T-helper 1 cell treated with Interleukin-12 subunit alpha and Interleukin-12 subunit beta and Interleukin-4 antibody, amounts not matched to agents 30 ng/mL and 1 ng/mL, for 36 hours (primary cell): Measurements from ENCODE around the gene DCAF17. TPM values are rescaled to one million over a fixed set of nuclear protein-coding genes. Genes with fewer than 3 reads are reported as not detected.
"Not testable (repeated sequence)": the region's sequence is repeated elsewhere in the genome, so short reads cannot be mapped to it uniquely, and the experiment has no call there.

ENCODE experiments used
- intact Hi-C: fragments of 100-400 bp; cut with micrococcal nuclease; formaldehyde crosslinking; loops from one replicate; pipeline ENCODE4 v1.15.1; 2024
- total RNA-seq: library from RNA; stranded (reverse); gene quantifications from 2 replicates; pipeline ENCODE4 v1.2.3, GENCODE V29; 2022

Gene DCAF17
- total RNA-seq, 1 donor from 2014 or later: 21.0 TPM

GRCh38 chr2:171447675-171448074 lies 13.6 kb downstream of the DCAF17 start:
- intact Hi-C loops: loop anchor here (1.0 kb wide), 1 partner anchor 474 kb away; no protein-coding TSS in a partner anchor

GRCh38 chr2:171451074-171451473 lies 17.0 kb downstream of the DCAF17 start:
- intact Hi-C loops: no loop called here

- intact Hi-C loops: no loop called here
Measured at GRCh38 chr2:171452773-171453172, 18.7 kb downstream of the DCAF17 start.

DNA sequence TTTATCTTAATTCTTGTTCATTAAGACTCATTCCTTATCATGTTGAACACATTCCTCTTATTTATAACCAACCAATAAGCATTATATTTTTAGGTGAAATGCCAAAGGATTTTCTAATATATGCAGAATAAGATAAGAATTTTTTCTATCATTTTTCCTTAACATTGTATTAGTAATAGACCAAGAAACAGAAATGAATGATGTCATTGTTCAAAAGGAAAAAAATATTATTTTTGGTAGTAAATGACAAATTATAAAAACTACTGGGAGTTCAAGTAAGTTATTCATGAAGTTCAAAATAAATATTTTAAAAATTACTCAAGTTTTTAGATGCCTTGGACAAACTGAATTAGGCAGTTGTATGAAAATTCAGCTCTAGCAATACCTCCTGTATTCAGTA lies 25.5 kb downstream of the DCAF17 start:
- intact Hi-C loops: no loop called here

DNA sequence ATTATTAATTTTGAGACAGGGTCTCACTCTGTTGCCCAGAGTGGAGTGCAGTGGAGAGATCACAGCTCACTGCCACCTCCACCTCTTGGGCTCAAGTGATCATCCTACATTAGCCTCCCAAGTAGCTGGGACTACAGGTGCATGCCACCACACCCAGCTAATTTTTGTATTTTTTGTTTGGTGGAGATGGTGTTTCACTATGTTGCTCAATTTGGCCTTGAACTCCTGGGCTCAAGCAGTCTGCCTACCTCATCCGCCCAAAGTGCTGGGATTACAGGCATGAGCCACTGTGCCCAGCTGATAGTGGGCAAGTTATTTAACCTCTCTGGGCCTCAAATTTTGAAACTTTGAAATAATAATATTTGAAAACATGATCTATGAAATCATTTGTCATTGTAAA lies 26.5 kb downstream of the DCAF17 start:
- intact Hi-C loops: no loop called here

GRCh38 chr2:171469176-171469575 lies 35.1 kb downstream of the DCAF17 start:
- intact Hi-C loops: no loop called here

DNA sequence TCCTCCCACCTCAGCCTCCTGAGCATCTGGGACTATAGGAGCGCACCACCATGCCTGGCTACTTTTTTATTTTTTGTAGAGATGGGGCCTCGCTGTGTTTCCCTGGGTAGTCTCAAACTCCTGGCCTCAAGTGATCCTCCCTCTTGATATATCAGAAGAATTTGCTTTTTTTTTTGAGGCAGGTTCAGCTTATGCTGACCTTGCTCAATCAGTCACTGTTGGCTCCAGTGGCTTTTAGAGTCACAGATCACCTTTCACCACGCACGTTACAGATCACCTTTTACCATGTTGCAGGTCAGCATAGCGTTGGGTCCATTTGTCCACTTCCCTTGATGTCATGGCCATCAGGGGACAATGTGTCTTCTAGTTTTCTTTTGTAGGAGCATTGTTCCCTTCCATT lies 36.1 kb downstream of the DCAF17 start:
- intact Hi-C loops: no loop called here

DNA sequence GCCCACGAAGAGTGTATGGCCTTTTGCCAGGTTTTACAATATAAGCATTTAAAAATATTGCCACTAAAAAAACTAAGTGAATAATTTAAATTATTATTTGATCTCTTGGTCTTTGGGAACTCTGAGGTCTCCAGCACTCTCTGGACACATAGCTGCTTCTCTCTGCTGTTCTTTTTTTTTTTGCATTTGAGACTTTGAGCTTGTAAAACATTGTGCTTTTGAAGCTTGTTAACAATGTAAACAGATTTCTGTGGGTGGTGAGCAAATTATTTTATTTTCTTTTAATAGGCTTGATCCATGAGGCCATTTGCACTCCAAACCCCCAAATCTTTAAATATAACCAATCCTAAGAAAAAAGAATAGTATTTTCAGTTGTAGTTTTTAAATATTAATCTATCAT lies 42.0 kb downstream of the DCAF17 start:
- intact Hi-C loops: no loop called here

GRCh38 chr2:171478345-171478744 lies 44.3 kb downstream of the DCAF17 start:
- intact Hi-C loops: no loop called here

DNA sequence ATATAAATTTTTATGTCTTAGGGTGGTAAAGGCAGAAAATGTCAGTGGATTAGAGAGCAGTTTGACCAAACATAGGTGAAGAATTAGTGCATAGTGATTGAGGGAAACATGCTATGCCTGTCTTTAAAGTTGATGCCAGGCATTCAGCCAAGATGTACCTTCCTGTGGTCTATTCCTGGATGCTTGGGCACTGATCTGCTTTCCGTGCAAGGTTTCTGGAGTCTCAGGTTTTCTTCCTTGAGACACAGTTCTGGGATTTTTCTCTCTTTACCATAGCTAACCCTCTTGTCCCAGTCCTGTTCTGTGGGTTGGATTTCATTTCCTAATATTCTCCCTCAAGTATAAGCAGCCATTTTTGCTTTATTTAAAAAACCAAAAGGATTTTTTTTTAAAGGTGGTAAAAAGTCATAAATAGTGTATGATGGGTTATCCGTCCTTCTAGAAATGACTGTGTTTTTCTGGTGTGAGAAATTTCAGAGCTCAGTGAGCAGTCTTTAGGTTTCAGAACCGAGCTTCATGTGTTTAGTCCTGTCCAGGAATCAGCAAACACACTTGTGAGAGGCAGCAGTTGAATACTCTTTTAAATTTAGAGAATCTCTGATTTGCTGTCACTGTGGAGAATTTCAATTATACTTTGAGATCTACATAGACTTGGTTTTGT lies 45.3 kb downstream of the DCAF17 start:
- intact Hi-C loops: no loop called here

DNA sequence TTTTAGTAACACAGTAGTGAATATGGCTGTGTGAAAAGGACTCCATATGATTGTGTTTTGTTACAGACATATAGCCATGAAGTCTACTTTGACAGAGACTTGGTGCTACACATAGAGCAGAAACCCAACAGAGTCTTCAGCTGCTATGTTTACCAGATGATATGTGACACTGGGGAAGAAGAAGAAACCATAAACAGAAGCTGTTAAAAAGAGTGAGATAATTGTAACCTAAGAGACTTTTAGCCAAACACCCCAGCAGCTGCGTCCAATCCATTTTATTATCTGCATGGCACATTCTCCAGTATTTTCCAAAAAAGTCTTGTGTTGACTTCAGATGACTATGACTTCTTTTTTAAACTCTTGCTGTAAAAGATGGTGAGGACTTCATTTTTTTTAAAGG lies 46.9 kb downstream of the DCAF17 start:
- intact Hi-C loops: no loop called here

GRCh38 chr2:171482308-171482707 lies 48.3 kb downstream of the DCAF17 start:
- intact Hi-C loops: no loop called here

DNA sequence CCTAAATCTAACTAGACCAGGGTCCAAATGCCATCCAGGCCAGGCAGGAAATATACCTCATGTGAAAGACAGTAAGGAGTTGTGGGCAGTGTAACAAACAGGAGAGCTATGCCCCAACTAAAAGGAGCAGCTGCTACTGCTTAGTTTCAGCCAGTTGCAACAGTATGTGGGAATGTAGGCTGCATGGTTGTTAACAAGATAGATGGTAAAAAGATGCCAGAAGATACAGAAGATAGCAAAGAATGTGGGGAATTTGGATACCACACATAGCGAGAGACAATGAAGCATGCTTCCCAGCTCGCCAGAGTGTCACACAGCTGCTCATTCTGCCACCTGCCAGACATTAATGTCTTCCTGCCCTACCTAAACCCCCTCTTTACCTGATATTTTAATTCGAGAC lies 48.9 kb downstream of the DCAF17 start:
- intact Hi-C loops: no loop called here

- intact Hi-C loops: no loop called here
Measured at GRCh38 chr2:171483793-171484192, 49.8 kb downstream of the DCAF17 start.

- intact Hi-C loops: no loop called here
Measured at GRCh38 chr2:171485116-171485515, 51.1 kb downstream of the DCAF17 start.

DNA sequence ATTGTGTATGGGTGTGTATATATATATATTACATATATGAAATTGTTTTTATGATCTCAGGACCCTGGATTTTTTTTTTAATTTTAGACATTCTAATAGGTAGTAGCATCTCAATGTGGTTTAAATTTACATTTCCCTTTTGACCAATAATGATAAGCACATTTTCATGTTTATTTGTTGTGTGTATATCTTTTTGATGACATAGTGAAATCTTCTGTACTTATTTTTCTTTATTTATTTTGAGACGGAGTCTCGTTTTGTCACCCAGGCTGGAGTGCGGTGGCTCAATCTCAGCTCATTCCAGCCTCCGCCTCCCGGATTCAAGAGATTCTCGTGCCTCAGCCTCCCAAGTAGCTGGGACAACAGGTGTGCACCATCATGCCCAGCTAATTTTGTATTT lies 53.2 kb downstream of the DCAF17 start:
- intact Hi-C loops: no loop called here

GRCh38 chr2:171487803-171488259 lies 53.8 kb downstream of the DCAF17 start:
- intact Hi-C loops: no loop called here

GRCh38 chr2:171490577-171490976 lies 56.6 kb downstream of the DCAF17 start:
- intact Hi-C loops: no loop called here

DNA sequence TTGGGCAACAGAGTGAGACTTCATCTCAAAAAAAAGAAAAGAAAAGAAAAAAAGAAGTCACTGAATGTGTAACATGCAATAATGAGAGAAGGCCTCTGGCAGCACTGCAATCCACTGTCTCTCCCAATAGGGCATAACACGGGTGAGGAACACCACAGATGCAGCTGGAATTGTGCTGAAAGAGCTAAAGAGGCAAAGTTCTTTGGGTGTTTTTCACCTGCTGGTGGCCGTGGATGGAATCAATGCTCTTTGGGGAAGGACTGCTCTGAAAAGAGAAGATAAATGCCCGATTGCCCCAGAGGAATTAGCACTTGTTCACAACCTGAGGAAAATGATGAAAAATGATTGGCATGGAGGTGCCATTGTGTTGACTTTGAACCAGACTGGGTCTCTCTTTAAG lies 57.3 kb downstream of the DCAF17 start:
- intact Hi-C loops: no loop called here

- intact Hi-C loops: no loop called here
Measured at GRCh38 chr2:171492664-171493063, 58.6 kb downstream of the DCAF17 start.

GRCh38 chr2:171497664-171498063 lies 63.6 kb downstream of the DCAF17 start:
- intact Hi-C loops: not testable (repeated sequence)

DNA sequence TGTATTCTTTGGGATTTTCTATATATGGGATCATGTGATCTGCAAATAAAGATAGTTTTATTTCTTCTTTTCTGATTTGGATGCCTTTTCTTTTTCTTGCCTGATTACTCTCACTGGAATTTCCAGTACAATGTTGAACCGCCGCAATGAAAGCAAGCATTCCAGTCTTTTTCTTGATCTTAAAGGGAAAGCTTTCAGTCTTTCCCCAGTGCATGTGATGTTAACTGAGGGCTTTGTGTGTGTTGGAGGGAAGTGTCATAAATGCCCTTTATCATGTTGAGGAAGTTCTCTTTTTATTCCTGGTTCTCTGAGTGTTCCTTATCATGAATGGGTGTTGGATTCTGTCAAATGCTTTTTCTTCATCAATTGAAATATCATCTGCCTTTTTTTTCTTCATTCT lies 71.3 kb downstream of the DCAF17 start:
- intact Hi-C loops: no loop called here

DNA sequence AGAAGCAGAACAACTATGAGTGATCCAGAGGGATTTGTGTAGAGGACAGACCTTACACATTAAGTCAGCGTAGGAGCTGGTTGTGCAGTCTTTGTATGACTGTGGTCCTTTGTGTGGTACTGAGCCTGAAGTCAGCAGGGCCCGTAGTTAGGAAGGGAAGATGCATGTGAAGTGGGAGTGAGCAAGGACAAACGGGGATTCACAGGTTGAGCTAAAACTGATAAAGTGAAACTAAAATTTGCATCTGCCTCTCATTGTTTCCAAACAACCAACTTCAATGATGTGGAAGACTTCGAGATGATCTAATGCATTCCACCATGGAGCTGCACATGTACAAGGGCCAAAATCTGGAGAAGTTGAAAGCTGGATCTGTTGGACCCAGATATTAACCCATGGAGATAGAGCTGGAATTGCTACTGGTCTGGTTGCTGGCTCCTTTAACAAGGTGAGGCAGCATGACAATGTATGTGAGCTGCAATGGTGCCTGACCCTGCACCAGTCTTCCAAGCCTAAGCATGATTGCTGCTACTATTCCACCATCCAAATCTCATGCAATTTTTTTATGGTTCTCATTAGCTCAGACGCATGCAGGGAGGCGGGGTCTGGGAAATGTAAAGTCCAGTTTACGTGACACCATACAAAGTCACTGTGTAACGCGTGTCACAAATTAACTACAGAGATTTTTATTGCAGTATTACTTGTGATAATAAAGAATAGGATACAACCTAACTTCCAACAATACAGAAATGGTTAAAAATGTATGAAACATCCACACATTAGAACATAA lies 76.1 kb downstream of the DCAF17 start:
- intact Hi-C loops: no loop called here
